ENCODE results near the gene MAMSTR. TPM values are rescaled to one million over a fixed set of nuclear protein-coding genes. Genes with fewer than 3 reads are reported as not detected.
"Not testable (repeated sequence)": the region's sequence is repeated elsewhere in the genome, so short reads cannot be mapped to it uniquely, and the experiment has no call there.

Gene MAMSTR
- total RNA-seq, 1 donor from 2014 or later, result 1.4 TPM

GRCh38 chr19:48722196-48722708 is 2.7 kb upstream of the MAMSTR start:
- intact Hi-C loops (cut with micrococcal nuclease), result loop anchor here (10.0 kb wide), 1 partner anchor 307 kb away; no protein-coding TSS in a partner anchor

GRCh38 chr19:48720613-48721296 is 1.2 kb upstream of the MAMSTR start:
- intact Hi-C loops (cut with micrococcal nuclease), result loop anchor here (1.0 to 10.0 kb wide), 6 partner anchors 18 to 356 kb away; partner anchors contain the start of genes DBP, NUCB1 and SYNGR4

GRCh38 chr19:48720251-48720612 is 707 bp upstream of the MAMSTR start:
- intact Hi-C loops (cut with micrococcal nuclease), result loop anchor here (1.0 to 10.0 kb wide), 6 partner anchors 18 to 356 kb away; partner anchors contain the start of genes DBP, NUCB1 and SYNGR4

- intact Hi-C loops (cut with micrococcal nuclease), result no loop called here
Observed at GRCh38 chr19:48718711-48719231, 754 bp downstream of the MAMSTR start.

GRCh38 chr19:48718106-48718505 is 1.4 kb downstream of the MAMSTR start:
- intact Hi-C loops (cut with micrococcal nuclease), result not testable (repeated sequence)

GRCh38 chr19:48716562-48717291 is 2.8 kb downstream of the MAMSTR start:
- intact Hi-C loops (cut with micrococcal nuclease), result no loop called here

GRCh38 chr19:48715681-48716171 is 3.8 kb downstream of the MAMSTR start:
- intact Hi-C loops (cut with micrococcal nuclease), result no loop called here

- intact Hi-C loops (cut with micrococcal nuclease), result loop anchor here (1.0 to 5.0 kb wide), 19 partner anchors 11 to 927 kb away; partner anchors contain the start of genes CA11, CYTH2, DHDH and DKKL1
Observed at GRCh38 chr19:48714759-48715675, 4.5 kb downstream of the MAMSTR start.

GRCh38 chr19:48713864-48714755 is 5.4 kb downstream of the MAMSTR start:
- intact Hi-C loops (cut with micrococcal nuclease), result loop anchor here (1.0 to 5.0 kb wide), 19 partner anchors 12 to 928 kb away; partner anchors contain the start of genes CA11, CYTH2, DHDH and DKKL1

- intact Hi-C loops (cut with micrococcal nuclease), result loop anchor here (5.0 kb wide), 3 partner anchors 221 to 929 kb away; partner anchors contain the start of genes RRAS and SCAF1
Observed at GRCh38 chr19:48713041-48713863, 6.3 kb downstream of the MAMSTR start.

GRCh38 chr19:48711106-48711662 is 8.3 kb downstream of the MAMSTR start:
- intact Hi-C loops (cut with micrococcal nuclease), result loop anchor here (5.0 kb wide), 3 partner anchors 219 to 931 kb away; partner anchors contain the start of genes RRAS and SCAF1

GRCh38 chr19:48708471-48708870 is 11.1 kb downstream of the MAMSTR start:
- intact Hi-C loops (cut with micrococcal nuclease), result no loop called here

GRCh38 chr19:48705431-48705830 is 14.1 kb downstream of the MAMSTR start:
- intact Hi-C loops (cut with micrococcal nuclease), result no loop called here

- intact Hi-C loops (cut with micrococcal nuclease), result no loop called here
Observed at GRCh38 chr19:48703316-48703715, 16.2 kb downstream of the MAMSTR start.

GRCh38 chr19:48702701-48703100 is 16.8 kb downstream of the MAMSTR start:
- intact Hi-C loops (cut with micrococcal nuclease), result no loop called here

- intact Hi-C loops (cut with micrococcal nuclease), result no loop called here
Observed at GRCh38 chr19:48698046-48698445, 21.5 kb downstream of the MAMSTR start.

GRCh38 chr19:48696353-48697010 is 23.0 kb downstream of the MAMSTR start:
- intact Hi-C loops (cut with micrococcal nuclease), result no loop called here
